ENCODE data around the gene TMEM185B. TPM values are rescaled to one million over a fixed set of nuclear protein-coding genes. Genes with fewer than 3 reads are reported as not detected.
A peak's percentile ranks its signal among the peaks of the same experiment; 100 is the strongest.

TMEM185B gene
- total RNA-seq, 1 donor from 2014 or later: 23.0 TPM

GRCh38 chr2:120219291-120219690, 3.9 kb downstream of the TMEM185B start:
- TF ChIP-seq, protein P1, sequence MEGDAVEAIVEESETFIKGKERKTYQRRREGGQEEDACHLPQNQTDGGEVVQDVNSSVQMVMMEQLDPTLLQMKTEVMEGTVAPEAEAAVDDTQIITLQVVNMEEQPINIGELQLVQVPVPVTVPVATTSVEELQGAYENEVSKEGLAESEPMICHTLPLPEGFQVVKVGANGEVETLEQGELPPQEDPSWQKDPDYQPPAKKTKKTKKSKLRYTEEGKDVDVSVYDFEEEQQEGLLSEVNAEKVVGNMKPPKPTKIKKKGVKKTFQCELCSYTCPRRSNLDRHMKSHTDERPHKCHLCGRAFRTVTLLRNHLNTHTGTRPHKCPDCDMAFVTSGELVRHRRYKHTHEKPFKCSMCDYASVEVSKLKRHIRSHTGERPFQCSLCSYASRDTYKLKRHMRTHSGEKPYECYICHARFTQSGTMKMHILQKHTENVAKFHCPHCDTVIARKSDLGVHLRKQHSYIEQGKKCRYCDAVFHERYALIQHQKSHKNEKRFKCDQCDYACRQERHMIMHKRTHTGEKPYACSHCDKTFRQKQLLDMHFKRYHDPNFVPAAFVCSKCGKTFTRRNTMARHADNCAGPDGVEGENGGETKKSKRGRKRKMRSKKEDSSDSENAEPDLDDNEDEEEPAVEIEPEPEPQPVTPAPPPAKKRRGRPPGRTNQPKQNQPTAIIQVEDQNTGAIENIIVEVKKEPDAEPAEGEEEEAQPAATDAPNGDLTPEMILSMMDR (conservative IDR thresholded peaks at IDR 0.05): no peak
- Mint-ChIP-seq H3K36me3 (peaks cover 43% of the 10 kb centered on the region), H3K4me3 (no peak overlapping the region), H3K27me3 (no peaks in the 10 kb centered on the region), H3K9me3 (peaks cover 13% of the 10 kb centered on the region), H3K4me1 (ENCODE audit: unreplicated experiment) (peaks cover 15% of the 10 kb centered on the region), H3K27ac (no peak overlapping the region)
- DNase-seq (ENCODE audit: extremely low spot score, unreplicated experiment): peak; percentile 27

DNA sequence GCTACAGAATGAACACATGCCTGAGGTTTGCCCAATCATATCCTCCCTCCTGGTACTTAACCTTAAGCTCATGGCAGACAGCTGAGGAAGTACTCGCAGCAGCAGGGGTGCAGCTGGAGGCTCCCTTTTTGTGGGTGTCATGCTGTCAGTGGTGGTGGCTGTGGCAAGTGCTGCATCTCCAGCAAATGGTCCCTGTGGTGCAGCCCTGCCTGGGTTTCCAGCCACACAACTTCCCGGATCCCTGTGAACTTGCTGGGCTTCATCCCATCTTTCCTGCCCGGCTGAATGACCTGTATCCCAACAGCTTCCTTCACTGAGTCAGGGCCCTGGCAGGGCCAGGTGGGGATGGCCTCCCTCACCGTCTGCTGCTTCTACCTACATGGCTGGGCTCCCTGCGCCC, 5.0 kb downstream of the TMEM185B start:
- Mint-ChIP-seq H3K36me3 (peaks cover 43% of the 10 kb centered on the region), H3K27ac (no peak overlapping the region), H3K4me3 (no peak overlapping the region), H3K27me3 (no peaks in the 10 kb centered on the region), H3K9me3 (peaks cover 13% of the 10 kb centered on the region), H3K4me1 (ENCODE audit: unreplicated experiment) (peaks cover 15% of the 10 kb centered on the region)
- TF ChIP-seq, protein P1 (conservative IDR thresholded peaks at IDR 0.05): no peak
- DNase-seq (ENCODE audit: extremely low spot score, unreplicated experiment): peak; percentile 49

DNA sequence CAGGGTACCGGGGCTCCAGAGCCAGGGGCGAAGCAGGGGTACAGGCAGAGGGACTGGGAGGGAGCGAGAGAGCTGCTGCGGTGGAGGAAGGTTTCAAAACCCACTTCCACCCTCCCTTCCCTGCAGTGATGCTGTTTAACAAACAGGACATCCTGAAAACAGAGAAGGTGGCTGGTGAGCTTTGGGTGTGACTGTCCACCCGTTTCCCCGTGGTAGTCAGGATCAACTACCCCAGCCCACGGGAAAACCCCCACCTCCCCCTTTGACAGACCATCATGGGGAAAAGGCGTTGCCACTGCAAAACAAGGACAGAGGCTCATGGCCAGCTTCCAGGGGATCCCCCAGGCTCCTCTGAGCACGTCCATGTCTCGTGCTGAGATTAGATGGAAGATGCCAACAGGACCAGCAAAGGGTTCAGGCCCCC, 12.9 kb downstream of the TMEM185B start:
- H3K27ac Mint-ChIP-seq: no peak overlapping the region
- H3K9me3 Mint-ChIP-seq: no peaks in the 10 kb centered on the region

GRCh38 chr2:120209427-120210269, 13.6 kb downstream of the TMEM185B start:
- H3K36me3 Mint-ChIP-seq: no peaks in the 10 kb centered on the region
- DNase-seq (ENCODE audit: extremely low spot score, unreplicated experiment): no peak
- H3K4me3 Mint-ChIP-seq: no peak overlapping the region
- no peak overlapping the region for H3K27ac Mint-ChIP-seq
- H3K9me3 Mint-ChIP-seq: no peaks in the 10 kb centered on the region
- TF ChIP-seq, protein P1 (conservative IDR thresholded peaks at IDR 0.05): no peak
- H3K27me3 Mint-ChIP-seq: peaks cover under 1% of the 10 kb centered on the region
- peaks cover 4% of the 10 kb centered on the region for H3K4me1 Mint-ChIP-seq (ENCODE audit: unreplicated experiment)

More for the DNA sequence above, 12.9 kb downstream of the TMEM185B start:
- no peaks in the 10 kb centered on the region for H3K36me3 Mint-ChIP-seq
- H3K4me3 Mint-ChIP-seq: no peak overlapping the region
- H3K4me1 Mint-ChIP-seq (ENCODE audit: unreplicated experiment): peaks cover 4% of the 10 kb centered on the region
- no peaks in the 10 kb centered on the region for H3K27me3 Mint-ChIP-seq
- DNase-seq (ENCODE audit: extremely low spot score, unreplicated experiment): no peak
- TF ChIP-seq, protein P1 (conservative IDR thresholded peaks at IDR 0.05): no peak

- TF ChIP-seq, protein P1 (conservative IDR thresholded peaks at IDR 0.05): no peak
- no peaks in the 10 kb centered on the region for H3K36me3 Mint-ChIP-seq
- H3K27me3 Mint-ChIP-seq: peaks cover 3% of the 10 kb centered on the region
- H3K9me3 Mint-ChIP-seq: no peaks in the 10 kb centered on the region
- no peak for DNase-seq (ENCODE audit: extremely low spot score, unreplicated experiment)
- H3K4me3 Mint-ChIP-seq: no peak overlapping the region
- H3K27ac Mint-ChIP-seq: no peak overlapping the region
- peaks cover 4% of the 10 kb centered on the region for H3K4me1 Mint-ChIP-seq (ENCODE audit: unreplicated experiment)
Observed at GRCh38 chr2:120208381-120209353, 14.5 kb downstream of the TMEM185B start.
